Stomach (tissue), 9 donors: ENCODE results near the gene LRRC28. TPM values are rescaled to one million over a fixed set of nuclear protein-coding genes. Genes with fewer than 3 reads are reported as not detected.

ENCODE experiments used
- DNase-seq, 2 donors: peaks; one replicate each; pipeline versions ENCODE4 v3.0.0 to v3.0.0-alpha.2; 2013 to 2019
- H3K27ac ChIP-seq, 5 donors: fragments of 200-600 bp in 4 of 5; sonication (generic) in 4 of 5; one replicate each; pipeline ENCODE4 v1.5.1; 2013 to 2019; ENCODE audit warnings: mild to moderate bottlenecking in 1 of 5, moderate library complexity in 1 of 5
- H3K27me3 ChIP-seq, 3 donors: fragments of 200-600 bp; sonication (generic); one replicate each; pipeline ENCODE4 v1.5.1; 2017 to 2019; ENCODE audit warnings: mixed run types in 1 of 3
- H3K36me3 ChIP-seq, 4 donors: fragments of 200-600 bp; sonication (generic); 1 replicate in 3 of 4; 2 replicates in 1 of 4; pipeline ENCODE4 v1.5.1; 2016 to 2019
- H3K4me1 ChIP-seq, 4 donors: fragments of 200-600 bp; sonication (generic); one replicate each; pipeline ENCODE4 v1.5.1; 2016 to 2019
- H3K4me3 ChIP-seq, 4 donors: fragments of 200-600 bp; sonication (generic) in 3 of 4; one replicate each; pipeline ENCODE4 v1.5.1; 2016 to 2019; ENCODE audit warnings: mild to moderate bottlenecking in 1 of 4
- H3K9me3 ChIP-seq, 4 donors: fragments of 200-600 bp; sonication (generic); one replicate each; pipeline ENCODE4 v1.5.1; 2016 to 2019
- EP300 ChIP-seq: sonication (generic); formaldehyde crosslinking; IDR thresholded peaks from one replicate; pipeline ENCODE4 v1.6.1; 2017; ENCODE audit warnings: antibody characterized with exemption
- POLR2A ChIP-seq, 4 donors: fragments of 450-650 bp; IDR thresholded peaks; one replicate each; pipeline ENCODE4 v1.6.1; 2016; ENCODE audit warnings: antibody characterized with exemption in 4 of 4, control low read depth in 2 of 4, mild to moderate bottlenecking in 1 of 4, moderate library complexity in 1 of 4
- POLR2AphosphoS5 ChIP-seq, 3 donors: sonication (generic); formaldehyde crosslinking; IDR thresholded peaks; one replicate each; pipeline ENCODE4 v1.6.1; 2016; ENCODE audit warnings: antibody characterized with exemption in 3 of 3
- WGBS, 5 donors: extraction: QIAGEN DNeasy Blood & Tissue Kit in 3 of 5; methylation state at CpG; one replicate each; pipeline versions ENCODE4 v1.1.5 to v1.1.7; 2013 to 2018; 5-methylcytosine and 5-hydroxymethylcytosine counted together
- intact Hi-C: fragments of 100-400 bp; cut with DNase I; formaldehyde crosslinking; loops from one replicate; pipeline ENCODE4 v1.15.1; 2023; ENCODE audit warnings: low total_unique reads
- polyA plus RNA-seq, 3 donors: library from polyadenylated mRNA; stranded (reverse); fragments of 200-250 nt; gene quantifications; one replicate each; pipeline ENCODE4 v1.2.3, GENCODE V29; 2013
- total RNA-seq, 5 donors: library from RNA; depleted of rRNA; stranded (reverse); fragments of >200 nt; gene quantifications; one replicate each; pipeline versions ENCODE4 v1.1.0 to v1.2.3, GENCODE V29; 2014 to 2016
- TF ChIP-seq, protein P1 (sequence below), 7 experiments: fragments of 450-650 bp in 4 of 7; fragments of 200-600 bp in 3 of 7; sonication (generic) in 3 of 7; IDR thresholded peaks; one replicate each; pipeline ENCODE4 v1.5.1; 2016 to 2019; ENCODE audit warnings: antibody characterized with exemption in 7 of 7, control low read depth in 2 of 7, mild to moderate bottlenecking in 1 of 7
- donor health status: healthy with polysubstance abuse.
- donor health status: Bipolar disorder and iron deficiency.
- donor health status: healthy.

The LRRC28 gene
- total and polyA plus RNA-seq, 8 donors: 9.6 to 82.6 (median 26.2) TPM

GRCh38 chr15:99253381-99254090 lies 2.3 kb downstream of the LRRC28 start:
- no peak overlapping the region for H3K27ac ChIP-seq
- WGBS, 5 donors: 82 to 93% (median 88%) methylated on average over 6 of the region's 6 CpGs
- no peaks in the 10 kb centered on the region for H3K27me3 ChIP-seq
- peaks cover 0 to 28% (median 11%) of the 10 kb centered on the region in 4 donors for H3K36me3 ChIP-seq
- no peak for TF ChIP-seq POLR2AphosphoS5 (IDR thresholded peaks at IDR 0.05)
- no peak for TF ChIP-seq EP300
- no peak for TF ChIP-seq POLR2A (IDR thresholded peaks at IDR 0.05)
- TF ChIP-seq, protein P1, sequence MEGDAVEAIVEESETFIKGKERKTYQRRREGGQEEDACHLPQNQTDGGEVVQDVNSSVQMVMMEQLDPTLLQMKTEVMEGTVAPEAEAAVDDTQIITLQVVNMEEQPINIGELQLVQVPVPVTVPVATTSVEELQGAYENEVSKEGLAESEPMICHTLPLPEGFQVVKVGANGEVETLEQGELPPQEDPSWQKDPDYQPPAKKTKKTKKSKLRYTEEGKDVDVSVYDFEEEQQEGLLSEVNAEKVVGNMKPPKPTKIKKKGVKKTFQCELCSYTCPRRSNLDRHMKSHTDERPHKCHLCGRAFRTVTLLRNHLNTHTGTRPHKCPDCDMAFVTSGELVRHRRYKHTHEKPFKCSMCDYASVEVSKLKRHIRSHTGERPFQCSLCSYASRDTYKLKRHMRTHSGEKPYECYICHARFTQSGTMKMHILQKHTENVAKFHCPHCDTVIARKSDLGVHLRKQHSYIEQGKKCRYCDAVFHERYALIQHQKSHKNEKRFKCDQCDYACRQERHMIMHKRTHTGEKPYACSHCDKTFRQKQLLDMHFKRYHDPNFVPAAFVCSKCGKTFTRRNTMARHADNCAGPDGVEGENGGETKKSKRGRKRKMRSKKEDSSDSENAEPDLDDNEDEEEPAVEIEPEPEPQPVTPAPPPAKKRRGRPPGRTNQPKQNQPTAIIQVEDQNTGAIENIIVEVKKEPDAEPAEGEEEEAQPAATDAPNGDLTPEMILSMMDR (IDR thresholded peaks at IDR 0.05): no peak
- DNase-seq: no peak
- intact Hi-C loops: no loop called here
- no peak overlapping the region for H3K4me3 ChIP-seq
- H3K4me1 ChIP-seq: peaks cover 16 to 39% (median 27%) of the 10 kb centered on the region in 4 donors
- no peaks in the 10 kb centered on the region for H3K9me3 ChIP-seq

DNA sequence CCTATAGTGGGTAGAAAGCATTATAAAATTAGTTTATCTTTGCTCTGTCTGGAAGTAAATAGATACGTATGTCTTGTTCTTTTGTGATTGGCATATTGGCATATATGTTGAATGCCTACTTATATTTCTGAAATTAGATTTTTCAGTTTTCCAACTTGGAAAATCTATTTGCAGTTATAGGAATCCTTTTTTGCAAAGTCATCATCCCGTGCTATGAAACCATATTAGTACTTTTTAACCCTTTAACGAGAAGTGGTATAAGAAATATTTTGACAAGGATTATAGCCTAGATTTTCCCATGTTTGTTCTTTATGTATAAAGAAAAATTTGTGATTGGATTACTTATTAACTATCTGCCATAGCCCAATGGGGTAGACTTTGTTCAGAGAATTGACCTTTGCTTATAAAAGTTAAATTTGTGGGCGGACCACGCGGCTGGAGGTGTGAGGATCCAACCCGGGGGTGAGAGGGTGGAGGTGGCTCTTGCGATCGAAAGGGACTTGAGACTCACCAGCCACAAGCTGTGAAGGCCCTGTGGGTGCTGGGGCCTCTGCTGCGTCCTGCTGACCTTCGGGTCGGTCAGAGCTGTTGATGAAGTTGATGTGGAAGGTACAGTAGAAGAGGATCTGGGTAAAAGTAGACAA lies 5.9 kb downstream of the LRRC28 start:
- intact Hi-C loops: no loop called here
- Histone ChIP-seq H3K27ac (no peak overlapping the region), H3K4me1 (peaks cover 5 to 19% (median 16%) of the 10 kb centered on the region in 4 donors), H3K4me3 (no peak overlapping the region), H3K27me3 (no peaks in the 10 kb centered on the region), H3K36me3 (peaks cover 0 to 36% (median 17%) of the 10 kb centered on the region in 4 donors), H3K9me3 (no peaks in the 10 kb centered on the region)
- DNase-seq: no peak
- WGBS, 5 donors: 73 to 95% (median 93%) methylated on average over 12 of the region's 12 CpGs
- TF ChIP-seq POLR2AphosphoS5 (IDR thresholded peaks at IDR 0.05): no peak
- TF ChIP-seq, protein P1 (IDR thresholded peaks at IDR 0.05): no peak
- TF ChIP-seq POLR2A (IDR thresholded peaks at IDR 0.05): no peak
- no peak for TF ChIP-seq EP300

DNA sequence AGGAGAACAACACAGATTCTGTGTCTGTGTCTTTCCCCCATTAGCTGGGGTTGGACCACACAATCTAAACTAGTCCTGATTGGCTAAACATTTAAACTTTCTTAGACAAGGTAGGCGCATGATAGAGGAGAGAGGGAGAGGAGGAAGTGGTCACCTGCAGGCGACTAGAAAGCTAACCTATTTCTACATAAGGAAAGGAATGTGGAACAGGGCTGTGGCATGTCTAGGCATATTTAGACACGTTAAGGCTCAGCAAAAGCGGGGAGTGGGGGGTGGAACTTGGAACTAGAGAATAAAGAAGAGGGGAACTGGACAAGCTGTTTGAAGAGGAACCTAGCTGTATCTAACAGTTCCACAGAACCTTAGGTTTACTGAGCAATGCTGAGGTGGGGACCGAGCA lies 12.8 kb downstream of the LRRC28 start:
- TF ChIP-seq, protein P1 (IDR thresholded peaks at IDR 0.05): no peak
- H3K4me1 ChIP-seq: peaks cover 0 to 18% (median 12%) of the 10 kb centered on the region in 4 donors
- no peak for DNase-seq
- WGBS, 5 donors: 74 to 85% (median 83%) methylated on average over 5 of the region's 5 CpGs
- H3K9me3 ChIP-seq: no peaks in the 10 kb centered on the region
- intact Hi-C loops: no loop called here
- H3K4me3 ChIP-seq: no peak overlapping the region
- no peak overlapping the region for H3K27ac ChIP-seq
- H3K27me3 ChIP-seq: no peaks in the 10 kb centered on the region
- peaks cover 0 to 16% (median 7%) of the 10 kb centered on the region in 4 donors for H3K36me3 ChIP-seq

DNA sequence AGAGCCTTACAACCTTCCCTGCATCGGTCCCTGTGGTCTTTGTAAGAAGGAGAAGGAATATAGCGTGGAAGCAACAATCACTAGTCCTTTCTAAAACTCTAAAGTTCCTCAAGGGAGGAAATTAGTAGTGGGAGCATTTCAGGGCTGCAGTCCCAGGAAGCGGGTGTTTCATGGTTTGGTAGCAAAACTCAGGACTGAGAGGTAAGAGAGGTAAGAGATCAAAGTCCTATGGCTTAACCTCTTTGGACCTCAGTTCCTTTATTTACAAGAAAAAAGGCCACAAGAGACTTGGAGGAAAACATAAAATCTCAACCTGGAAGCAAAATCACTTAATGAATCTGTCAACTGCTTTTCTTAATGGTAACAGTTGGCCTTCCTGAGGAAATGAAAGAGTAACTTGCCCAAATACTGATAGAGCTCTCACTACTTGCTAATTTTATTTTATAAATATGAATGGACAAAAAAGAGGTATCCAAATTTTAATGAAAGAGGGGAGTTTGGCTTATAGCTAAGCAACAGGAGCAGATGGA lies 14.3 kb downstream of the LRRC28 start:
- DNase-seq: no peak
- Histone ChIP-seq H3K4me3 (no peak overlapping the region), H3K27ac (no peak overlapping the region), H3K36me3 (peaks cover 0 to 16% (median 7%) of the 10 kb centered on the region in 4 donors), H3K4me1 (peaks cover 0 to 18% (median 12%) of the 10 kb centered on the region in 4 donors), H3K27me3 (no peaks in the 10 kb centered on the region), H3K9me3 (no peaks in the 10 kb centered on the region)
- TF ChIP-seq POLR2A (IDR thresholded peaks at IDR 0.05) (no peak), POLR2AphosphoS5 (IDR thresholded peaks at IDR 0.05) (no peak), EP300 (no peak)
- TF ChIP-seq, protein P1 (IDR thresholded peaks at IDR 0.05): no peak
- intact Hi-C loops: no loop called here
- 79 to 92% (median 83%) methylated on average over 3 of the region's 3 CpGs for WGBS, 5 donors
